Keratinocyte (primary cell): ENCODE measurements around the gene S100PBP. TPM values are rescaled to one million over a fixed set of nuclear protein-coding genes. Genes with fewer than 3 reads are reported as not detected.
A peak's percentile ranks its signal among the peaks of the same experiment; 100 is the strongest.

ENCODE experiments used
- DNase-seq: peaks from one replicate; pipeline ENCODE4 v3.0.0-alpha.2; 2011; ENCODE audit warnings: low read depth, missing footprints, low spot score
- FAIRE-seq: peaks from 2 replicates; lab custom pipeline; 2011; peaks lifted over from hg19 to GRCh38; lab: Jason Lieb, UNC
- H2AFZ ChIP-seq: 2 replicates; pipeline ENCODE4 v1.6.0; 2012; ENCODE audit warnings: low read length, control low read depth, inconsistent platforms; ENCODE audit not compliant: control insufficient read depth
- H3K27ac ChIP-seq: 2 replicates; pipeline ENCODE4 v1.5.1; 2011; ENCODE audit warnings: low read length; ENCODE audit not compliant: control insufficient read depth, insufficient read depth
- H3K27me3 ChIP-seq: 3 replicates; pipeline ENCODE4 v1.6.0; 2011; ENCODE audit warnings: low read length; ENCODE audit not compliant: control insufficient read depth, insufficient read depth; ENCODE audit errors: extremely low read depth
- H3K36me3 ChIP-seq, 2 experiments: 2 replicates in 1 of 2; 3 replicates in 1 of 2; pipeline ENCODE4 v1.5.1; 2011; ENCODE audit warnings: low read length in 2 of 2, mild to moderate bottlenecking in 1 of 2; ENCODE audit not compliant: control insufficient read depth in 2 of 2, insufficient read depth in 2 of 2; ENCODE audit errors: extremely low read depth in 1 of 2
- H3K4me1 ChIP-seq: 3 replicates; pipeline ENCODE4 v1.5.1; 2011; ENCODE audit warnings: low read length; ENCODE audit not compliant: control insufficient read depth, insufficient read depth; ENCODE audit errors: extremely low read depth
- H3K4me2 ChIP-seq: 3 replicates; pipeline ENCODE4 v1.6.0; 2011; ENCODE audit warnings: low read depth, low read length; ENCODE audit not compliant: control insufficient read depth, insufficient read depth; ENCODE audit errors: extremely low read depth
- H3K4me3 ChIP-seq, 3 experiments: fragments of 200-600 bp in 1 of 3; sonication (generic) in 1 of 3; 2 replicates in 2 of 3; 3 replicates in 1 of 3; pipeline ENCODE4 v1.5.1; 2011 to 2016; ENCODE audit warnings: low read length in 3 of 3, mild to moderate bottlenecking in 3 of 3, control low read depth in 2 of 3, inconsistent platforms in 1 of 3, low read depth in 1 of 3, mixed read lengths in 1 of 3, mixed run types in 1 of 3, moderate library complexity in 1 of 3; ENCODE audit not compliant: control insufficient read depth in 2 of 3, insufficient read depth in 2 of 3; ENCODE audit errors: extremely low read depth in 1 of 3
- H3K79me2 ChIP-seq: 2 replicates; pipeline ENCODE4 v1.6.0; 2012; ENCODE audit warnings: low read length; ENCODE audit not compliant: control insufficient read depth, insufficient read depth
- H3K9ac ChIP-seq: 3 replicates; pipeline ENCODE4 v1.6.0; 2011; ENCODE audit warnings: low read length; ENCODE audit not compliant: control insufficient read depth, insufficient read depth; ENCODE audit errors: extremely low read depth
- H3K9me1 ChIP-seq: 3 replicates; pipeline ENCODE4 v1.6.0; 2011; ENCODE audit warnings: low read length; ENCODE audit not compliant: control insufficient read depth, insufficient read depth; ENCODE audit errors: extremely low read depth
- H3K9me3 ChIP-seq: 2 replicates; pipeline ENCODE4 v1.5.1; 2012; ENCODE audit warnings: low read depth, low read length; ENCODE audit not compliant: control insufficient read depth
- H4K20me1 ChIP-seq: 3 replicates; pipeline ENCODE4 v1.6.0; 2011; ENCODE audit warnings: low read length; ENCODE audit not compliant: control insufficient read depth, insufficient read depth; ENCODE audit errors: extremely low read depth
- EZH2 ChIP-seq: IDR thresholded peaks from one replicate; pipeline ENCODE4 v1.6.1; 2012; ENCODE audit warnings: inconsistent platforms, mild to moderate bottlenecking, low read length, moderate library complexity
- dilution Hi-C: fragments of 300-500 bp; cut with MboI; formaldehyde crosslinking; loops from one replicate; pipeline ENCODE4 v1.7.0; 2020; ENCODE audit warnings: low sequenced_read_pairs; ENCODE audit not compliant: extremely low pct_ligation_motif_present
- polyA plus RNA-seq, 5 experiments: library from polyadenylated mRNA; depleted of rRNA in 3 of 5; stranded (reverse) in 3 of 5; stranded (forward) in 1 of 5; unstranded in 1 of 5; fragments of >200 nt; gene quantifications; 1 replicate in 1 of 5; 2 replicates in 3 of 5; 3 replicates in 1 of 5; pipeline versions ENCODE4 v1.2.1 to v1.2.3, GENCODE V29; 2011 to 2012; ENCODE audit warnings: missing spikeins in 2 of 5, low read depth in 1 of 5, low replicate concordance in 1 of 5
- TF ChIP-seq, protein P1 (sequence below), 3 experiments: IDR thresholded peaks in 1 of 3; conservative IDR thresholded peaks in 1 of 3; optimal IDR thresholded peaks in 1 of 3; 2 replicates in 2 of 3; 3 replicates in 1 of 3; pipeline versions ENCODE3 to v1.5.1; 2011; ENCODE audit warnings: low read length in 3 of 3, mild to moderate bottlenecking in 3 of 3, moderate library complexity in 2 of 3, control low read depth in 1 of 3, inconsistent platforms in 1 of 3; ENCODE audit not compliant: insufficient read depth in 2 of 3; ENCODE audit errors: extremely low read depth in 1 of 3

S100PBP gene
- polyA plus RNA-seq, 1 donor (not counting 4 experiments of a cell fraction or from before 2014, with no cell fraction given): 29.0 TPM

DNA sequence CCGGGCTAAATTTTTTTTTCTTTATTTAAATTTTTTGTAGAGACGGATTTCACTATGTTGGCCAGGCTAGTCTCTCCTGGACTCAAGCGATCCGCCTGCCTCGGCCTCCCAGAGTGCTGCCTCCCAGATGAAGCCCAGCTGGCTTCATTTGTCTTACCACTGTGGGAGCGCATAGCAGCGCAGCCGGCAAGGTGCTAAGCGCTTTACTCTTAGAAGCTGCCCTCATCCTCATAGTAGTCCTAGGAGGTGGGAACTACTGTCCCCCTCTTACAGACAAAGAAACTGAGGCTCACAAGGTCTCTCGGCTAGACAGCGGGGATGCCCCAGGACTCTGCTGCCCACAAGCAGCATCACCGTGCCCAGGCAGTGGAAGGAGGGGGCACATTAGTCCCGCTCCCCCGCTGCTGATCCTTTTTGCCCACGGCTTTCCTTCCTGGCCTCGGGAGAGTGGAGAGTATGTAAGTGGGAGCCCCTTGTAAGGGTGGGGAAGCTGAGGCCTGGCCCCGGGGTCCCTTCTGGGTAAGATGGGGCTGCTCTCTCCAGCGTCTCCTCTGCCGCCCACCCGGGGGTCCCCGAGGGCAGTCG lies 83.0 kb downstream of the S100PBP start:
- Histone ChIP-seq H3K9me1 (no peaks in the 10 kb centered on the region), H3K36me3 (peaks cover 2 to 14% of the 10 kb centered on the region in 2 experiments), H3K4me3 (peak overlapping the region; percentile 66 to 84 (median 83)), H3K4me1 (peaks cover 32% of the 10 kb centered on the region), H3K4me2 (peak overlapping the region; percentile 90), H3K9me3 (no peaks in the 10 kb centered on the region), H2AFZ (peak overlapping the region; percentile 66), H4K20me1 (no peaks in the 10 kb centered on the region), H3K79me2 (peaks cover 9% of the 10 kb centered on the region), H3K27me3 (no peaks in the 10 kb centered on the region), H3K27ac (peak overlapping the region; percentile 42), H3K9ac (peak overlapping the region; percentile 84)
- DNase-seq (no peak), FAIRE-seq (no peak)
- no peak for TF ChIP-seq EZH2
- dilution Hi-C loops: no loop called here

DNA sequence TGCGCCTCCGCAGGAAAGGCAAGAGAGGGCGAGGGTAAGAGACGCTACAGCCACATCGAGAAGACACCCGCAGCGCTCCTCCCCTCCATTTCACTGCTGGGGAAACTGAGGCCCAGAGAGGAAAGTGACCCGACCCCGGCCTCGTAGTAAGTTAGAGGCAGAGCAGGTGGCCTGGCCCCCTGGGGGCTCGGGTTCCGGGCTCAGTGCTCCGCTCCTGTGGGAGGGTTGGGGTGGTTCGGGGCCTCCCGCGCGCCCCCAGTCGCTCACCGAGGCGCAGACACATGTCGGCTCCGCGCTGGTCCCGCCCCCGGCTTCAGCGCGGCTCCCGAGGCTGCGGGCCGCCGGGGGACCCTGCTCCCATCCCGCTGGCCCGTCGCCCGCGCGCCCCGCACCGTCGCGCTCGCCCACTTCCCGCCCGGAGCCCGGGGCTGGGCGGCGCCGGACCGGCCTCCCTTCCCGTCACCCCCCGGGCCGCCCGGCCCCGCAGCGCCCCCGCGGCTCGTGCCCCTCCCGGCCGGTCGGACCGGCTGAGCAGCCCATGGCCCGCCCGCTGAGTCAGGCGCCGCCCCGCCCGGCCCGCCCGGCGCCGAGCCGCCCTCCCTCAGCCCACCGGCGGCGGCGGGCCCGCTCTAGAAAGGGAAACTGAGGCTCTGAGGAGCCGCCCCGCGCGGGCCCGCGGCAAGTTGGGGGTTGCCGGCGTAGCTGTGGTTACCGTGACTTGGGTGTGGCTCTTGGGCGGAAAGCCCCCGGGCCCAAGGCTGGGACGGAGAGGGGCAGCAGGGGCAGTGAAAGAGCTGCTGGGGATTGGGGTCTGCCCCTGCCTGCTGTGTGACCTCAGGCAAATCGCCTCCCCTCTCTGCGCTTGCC lies 83.7 kb downstream of the S100PBP start, which contains the start of gene TMEM54:
Gene TMEM54, minus strand, starts transcription at position 434 of the 867 bp plus-strand sequence. Its CDS starts 151 bp downstream, at position 283.
- no peaks in the 10 kb centered on the region for H4K20me1 ChIP-seq
- DNase-seq (no peak), FAIRE-seq (no peak)
- H3K4me2 ChIP-seq: peak within 1 kb of the TSS; percentile 90
- peak within 1 kb of the TSS; percentile 84 for H3K9ac ChIP-seq
- H3K79me2 ChIP-seq: peaks cover 9% of the 10 kb centered on the region
- H3K36me3 ChIP-seq: peaks cover 0 to 8% of the 10 kb centered on the region in 2 experiments
- TF ChIP-seq EZH2: no peak
- TF ChIP-seq, protein P1, sequence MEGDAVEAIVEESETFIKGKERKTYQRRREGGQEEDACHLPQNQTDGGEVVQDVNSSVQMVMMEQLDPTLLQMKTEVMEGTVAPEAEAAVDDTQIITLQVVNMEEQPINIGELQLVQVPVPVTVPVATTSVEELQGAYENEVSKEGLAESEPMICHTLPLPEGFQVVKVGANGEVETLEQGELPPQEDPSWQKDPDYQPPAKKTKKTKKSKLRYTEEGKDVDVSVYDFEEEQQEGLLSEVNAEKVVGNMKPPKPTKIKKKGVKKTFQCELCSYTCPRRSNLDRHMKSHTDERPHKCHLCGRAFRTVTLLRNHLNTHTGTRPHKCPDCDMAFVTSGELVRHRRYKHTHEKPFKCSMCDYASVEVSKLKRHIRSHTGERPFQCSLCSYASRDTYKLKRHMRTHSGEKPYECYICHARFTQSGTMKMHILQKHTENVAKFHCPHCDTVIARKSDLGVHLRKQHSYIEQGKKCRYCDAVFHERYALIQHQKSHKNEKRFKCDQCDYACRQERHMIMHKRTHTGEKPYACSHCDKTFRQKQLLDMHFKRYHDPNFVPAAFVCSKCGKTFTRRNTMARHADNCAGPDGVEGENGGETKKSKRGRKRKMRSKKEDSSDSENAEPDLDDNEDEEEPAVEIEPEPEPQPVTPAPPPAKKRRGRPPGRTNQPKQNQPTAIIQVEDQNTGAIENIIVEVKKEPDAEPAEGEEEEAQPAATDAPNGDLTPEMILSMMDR (optimal IDR thresholded peaks at IDR 0.05 in 1 of 3, IDR thresholded peaks at IDR 0.05 in 1 of 3, conservative IDR thresholded peaks at IDR 0.05 in 1 of 3; ENCODE audit: extremely low read depth in 1 of 3, insufficient read depth in 2 of 3, low read length in 3 of 3): no peak
- no peaks in the 10 kb centered on the region for H3K27me3 ChIP-seq
- H3K9me3 ChIP-seq: no peaks in the 10 kb centered on the region
- H3K9me1 ChIP-seq: no peaks in the 10 kb centered on the region
- H2AFZ ChIP-seq: peak within 1 kb of the TSS; percentile 66
- peaks cover 28% of the 10 kb centered on the region for H3K4me1 ChIP-seq
- peak within 1 kb of the TSS; percentile 66 to 84 (median 83) for H3K4me3 ChIP-seq
- peak within 1 kb of the TSS; percentile 56 for H3K27ac ChIP-seq
- dilution Hi-C loops: no loop called here
